H1 (cell line): ENCODE data around the gene CYP2W1.

Experiments
- CTCF ChIP-seq, 3 experiments: IDR thresholded peaks; 1 replicate in 2 of 3; 2 replicates in 1 of 3; pipeline versions ENCODE4 v1.5.1 to v1.6.1; 2011; ENCODE audit warnings: low read length in 3 of 3, mild to moderate bottlenecking in 3 of 3, inconsistent platforms in 2 of 3, low read depth in 1 of 3, moderate library complexity in 1 of 3; ENCODE audit not compliant: insufficient read depth in 1 of 3; ENCODE audit errors: control extremely low read depth in 1 of 3
- EGR1 ChIP-seq: IDR thresholded peaks from 2 replicates; pipeline ENCODE4 v1.6.1; 2011; ENCODE audit warnings: low read depth, low read length, borderline replicate concordance
- KDM1A ChIP-seq: fragments of 200-600, 300-600 bp; sonication (generic); IDR thresholded peaks from 2 replicates; pipeline ENCODE4 v1.7.1; 2016; ENCODE audit warnings: mild to moderate bottlenecking, low read length, borderline replicate concordance
- POLR2A ChIP-seq, 2 experiments: IDR thresholded peaks; 1 replicate in 1 of 2; 2 replicates in 1 of 2; pipeline ENCODE4 v1.6.1; 2011; ENCODE audit warnings: low read depth in 2 of 2, low read length in 2 of 2, mild to moderate bottlenecking in 2 of 2; ENCODE audit errors: control extremely low read depth in 1 of 2
- POLR2AphosphoS5 ChIP-seq: IDR thresholded peaks from 2 replicates; pipeline ENCODE4 v1.6.1; 2011; ENCODE audit warnings: low read depth, low read length
- YY1 ChIP-seq: IDR thresholded peaks from 2 replicates; pipeline ENCODE4 v1.6.1; 2011; ENCODE audit warnings: low read depth, mild to moderate bottlenecking, low read length
- TF ChIP-seq, protein P1 (sequence below): IDR thresholded peaks from 2 replicates; pipeline ENCODE4 v1.6.1; 2012; ENCODE audit warnings: inconsistent platforms

DNA sequence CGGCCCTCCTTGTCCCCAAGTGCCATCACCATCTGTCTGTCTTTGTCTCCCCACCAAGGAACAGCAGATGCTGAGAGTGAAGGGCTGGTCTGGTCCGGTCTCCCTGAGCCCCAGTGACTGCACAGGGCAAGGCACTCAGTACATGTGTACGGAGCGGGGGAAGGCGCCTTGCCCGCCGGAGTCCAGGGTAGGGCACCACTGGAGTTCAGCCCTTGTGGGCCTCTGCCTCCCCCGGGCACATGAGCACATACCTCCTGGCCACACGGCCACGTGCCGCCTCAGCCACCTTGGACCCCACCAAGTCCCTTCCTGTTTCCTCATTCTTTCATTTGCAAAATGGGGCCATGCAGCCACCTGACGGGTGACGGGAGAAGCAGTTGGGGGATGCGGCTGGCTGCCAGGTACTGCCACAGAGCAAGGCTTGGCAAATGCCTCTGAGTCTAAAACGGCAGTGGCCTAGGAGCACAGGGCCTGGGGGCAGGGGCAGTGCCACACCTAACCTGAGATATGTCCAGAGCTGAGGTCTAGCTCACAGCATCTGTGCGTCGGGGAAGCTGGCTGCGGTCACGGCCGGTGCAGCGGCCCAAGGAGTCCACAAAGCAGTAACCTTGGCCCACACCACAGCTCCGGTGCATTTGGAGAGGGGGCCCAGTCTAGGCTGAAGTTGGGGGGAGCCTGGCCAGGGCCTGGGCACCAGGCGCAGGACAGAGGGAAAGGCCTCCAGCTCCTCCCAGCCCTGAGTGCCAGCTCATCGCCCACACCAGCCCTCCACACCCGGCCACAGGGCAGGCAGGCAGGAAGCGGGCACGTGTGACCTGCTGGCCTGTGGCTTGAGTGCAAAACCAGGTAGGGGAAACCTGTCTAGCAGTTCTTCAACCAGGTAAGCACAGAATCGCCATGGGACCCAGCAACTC lies 33.7 kb upstream of the CYP2W1 start:
- TF ChIP-seq CTCF (IDR thresholded peaks at IDR 0.05; ENCODE audit: control extremely low read depth in 1 of 3, insufficient read depth in 1 of 3, low read depth in 1 of 3, low read length in 3 of 3) (no peak), EGR1 (no peak), POLR2AphosphoS5 (no peak), YY1 (no peak), KDM1A (no peak), POLR2A (IDR thresholded peaks at IDR 0.05; ENCODE audit: control extremely low read depth in 1 of 2, low read depth in 2 of 2, low read length in 2 of 2) (no peak)
- TF ChIP-seq, protein P1, sequence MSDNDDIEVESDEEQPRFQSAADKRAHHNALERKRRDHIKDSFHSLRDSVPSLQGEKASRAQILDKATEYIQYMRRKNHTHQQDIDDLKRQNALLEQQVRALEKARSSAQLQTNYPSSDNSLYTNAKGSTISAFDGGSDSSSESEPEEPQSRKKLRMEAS, result peak; percentile 35; the same call in 1 of the 2 replicates
